HK-2 (cell line): Measurements from ENCODE around the gene VAMP2.

ENCODE experiments used
- DNase-seq: peaks from one replicate; pipeline ENCODE4 v3.0.0-alpha.2; 2018; ENCODE audit not compliant: unreplicated experiment

The VAMP2 gene

GRCh38 chr17:8143581-8144400, 19.0 kb downstream of the VAMP2 start:
- no peak for DNase-seq

DNA sequence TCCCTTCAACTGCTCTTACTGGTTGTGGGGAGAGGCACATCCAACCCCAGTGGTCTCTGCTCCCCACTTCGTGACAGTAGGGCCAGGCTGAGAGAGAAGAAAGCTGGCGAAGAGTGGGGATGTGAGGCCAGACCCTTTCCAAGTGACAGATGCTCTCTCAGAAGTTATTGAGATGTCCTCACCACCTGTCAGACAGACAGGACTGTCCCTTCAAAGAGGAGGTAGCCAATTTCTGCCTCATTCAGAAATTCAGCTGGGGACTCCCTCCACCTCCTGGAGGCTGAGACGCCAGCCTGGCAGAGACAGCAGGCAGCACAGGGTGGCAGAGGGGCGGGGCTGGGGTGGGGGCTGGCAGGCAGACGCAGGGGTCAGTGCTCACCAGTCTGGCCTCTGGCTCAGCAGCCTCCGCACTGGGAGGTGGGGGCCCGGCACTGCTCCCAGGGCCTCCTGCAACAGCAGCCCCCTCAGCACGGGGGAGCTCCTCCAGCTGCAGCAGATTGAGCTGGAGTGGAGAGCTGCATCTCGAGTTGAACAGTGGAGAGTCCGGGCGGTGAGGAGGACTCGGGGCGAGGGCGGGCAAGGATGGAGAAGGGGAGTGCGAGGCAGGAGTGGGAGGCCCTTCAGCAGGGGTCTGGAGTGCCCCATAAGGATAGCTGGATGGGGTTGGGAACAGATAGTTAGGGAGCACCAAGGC, 19.7 kb downstream of the VAMP2 start:
- DNase-seq: no peak

- DNase-seq: no peak
Measured at GRCh38 chr17:8142158-8142886, 20.4 kb downstream of the VAMP2 start.

DNA sequence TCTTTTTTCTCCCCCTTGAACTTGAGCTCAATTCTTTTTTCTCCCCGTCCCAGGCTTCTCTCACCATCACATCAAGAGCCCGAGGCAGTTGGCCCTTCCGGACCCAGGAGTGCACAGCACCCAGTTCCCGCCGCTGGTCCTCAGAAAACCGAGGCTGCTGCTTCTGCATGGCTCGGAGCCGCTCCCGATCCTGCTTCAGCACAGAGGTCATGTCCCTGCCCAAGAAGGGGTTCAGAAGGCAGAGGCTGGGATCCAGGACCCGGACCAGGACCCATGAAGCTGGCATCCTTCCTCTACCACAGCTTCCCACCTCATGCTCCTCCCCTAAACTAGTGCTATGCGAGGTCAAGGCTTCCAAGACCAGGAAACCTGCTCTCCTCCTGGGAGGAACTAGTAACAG, 21.0 kb downstream of the VAMP2 start:
- no peak for DNase-seq

- DNase-seq: no peak
Measured at GRCh38 chr17:8141045-8141444, 21.7 kb downstream of the VAMP2 start.

DNA sequence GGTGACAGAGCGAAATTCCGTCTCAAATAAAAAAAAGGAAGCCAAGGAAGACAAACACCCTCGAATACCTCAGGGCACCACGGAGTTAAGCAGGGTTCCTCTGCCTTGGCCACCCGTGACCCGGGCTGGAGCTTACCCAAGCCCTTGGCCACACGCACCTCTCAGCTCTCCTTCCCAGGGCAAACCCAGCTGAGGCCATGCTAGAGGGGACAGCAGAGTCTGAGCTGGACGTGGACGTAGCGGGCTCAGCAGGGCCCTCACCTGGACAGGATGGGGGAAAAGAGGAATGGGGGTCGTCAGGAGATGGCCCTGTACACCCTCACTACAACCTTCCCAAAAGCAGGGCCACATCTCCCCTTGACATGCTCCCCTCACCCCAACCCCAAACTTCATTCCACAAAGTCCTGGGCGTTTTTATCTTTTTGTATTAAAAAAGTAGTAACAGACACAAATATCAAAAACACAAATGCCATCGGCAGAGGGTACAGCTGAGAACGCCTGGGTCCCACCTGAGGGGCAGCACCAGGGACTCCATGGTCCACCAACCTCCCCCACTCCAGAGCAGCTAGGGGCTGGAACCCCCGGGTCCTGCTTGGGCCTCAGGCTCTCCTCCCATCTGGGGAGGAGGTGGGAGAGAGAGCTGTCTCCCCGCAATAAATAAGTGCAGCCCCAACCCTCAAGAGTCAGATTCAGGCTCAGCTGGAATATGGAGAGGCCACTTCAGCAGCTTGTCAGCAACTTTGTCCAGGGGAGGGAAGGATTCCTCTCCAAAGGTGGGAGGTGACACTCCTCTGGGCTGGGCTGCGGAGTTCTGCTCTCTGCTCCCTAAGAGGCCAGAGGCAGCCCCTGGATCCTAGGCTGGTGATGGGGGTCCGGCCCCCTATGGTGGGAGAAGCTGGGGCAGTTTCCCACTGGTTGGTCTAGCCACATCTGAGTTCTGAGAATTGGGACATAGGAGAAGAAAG, 22.4 kb downstream of the VAMP2 start:
- DNase-seq: no peak

DNA sequence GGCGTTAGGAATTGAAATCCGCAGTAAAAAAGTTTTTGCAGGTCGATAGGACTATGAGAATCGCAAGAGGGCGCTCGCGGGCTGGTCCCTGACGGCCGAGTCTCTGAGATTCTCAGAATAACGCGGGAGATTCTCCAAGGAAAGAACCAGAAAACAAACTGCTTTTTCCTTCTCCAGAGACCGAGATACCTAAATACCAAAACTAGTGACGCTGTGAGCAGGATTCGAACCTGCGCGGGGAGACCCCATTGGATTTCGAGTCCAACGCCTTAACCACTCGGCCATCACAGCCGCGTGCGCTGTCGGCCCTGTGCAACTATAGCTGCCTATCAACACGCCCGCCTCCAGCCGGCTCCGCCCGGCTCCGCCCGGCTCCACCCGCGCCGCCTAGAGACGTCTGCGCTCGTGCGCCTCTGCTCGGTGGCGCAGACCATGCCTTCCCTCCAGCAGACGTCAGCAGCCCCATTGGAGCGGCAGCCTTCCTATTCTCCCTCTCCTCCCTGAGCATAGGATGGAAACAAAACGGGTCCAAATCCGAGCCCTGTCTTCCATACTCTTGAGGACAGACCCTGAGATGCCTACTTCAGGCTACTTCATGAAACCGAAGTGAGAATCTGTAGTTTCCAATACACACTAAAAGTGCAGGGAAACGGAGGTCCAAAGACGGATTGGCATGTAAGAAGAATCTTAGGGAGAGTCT, 23.9 kb downstream of the VAMP2 start:
- DNase-seq: peak; percentile 100

DNA sequence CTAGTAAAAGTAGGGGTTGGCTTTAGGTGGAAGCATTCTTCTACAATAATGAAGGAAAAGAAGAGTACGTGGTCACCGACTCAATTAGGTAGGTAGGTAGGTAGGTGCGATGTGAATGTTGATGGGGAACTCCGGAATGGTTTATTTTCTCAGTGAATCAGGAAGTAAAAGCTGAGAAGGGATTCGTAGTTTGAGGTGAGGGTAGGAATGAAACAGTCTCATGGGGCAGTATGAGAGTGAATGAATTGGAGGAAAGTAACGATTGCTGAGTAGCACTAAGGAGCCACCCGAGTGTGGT, 24.4 kb downstream of the VAMP2 start:
- no peak for DNase-seq

GRCh38 chr17:8137645-8138373, 24.9 kb downstream of the VAMP2 start:
- DNase-seq: peak; percentile 20

GRCh38 chr17:8133941-8134340, 28.8 kb downstream of the VAMP2 start:
- no peak for DNase-seq

- no peak for DNase-seq
Measured at GRCh38 chr17:8133399-8133798, 29.3 kb downstream of the VAMP2 start.

DNA sequence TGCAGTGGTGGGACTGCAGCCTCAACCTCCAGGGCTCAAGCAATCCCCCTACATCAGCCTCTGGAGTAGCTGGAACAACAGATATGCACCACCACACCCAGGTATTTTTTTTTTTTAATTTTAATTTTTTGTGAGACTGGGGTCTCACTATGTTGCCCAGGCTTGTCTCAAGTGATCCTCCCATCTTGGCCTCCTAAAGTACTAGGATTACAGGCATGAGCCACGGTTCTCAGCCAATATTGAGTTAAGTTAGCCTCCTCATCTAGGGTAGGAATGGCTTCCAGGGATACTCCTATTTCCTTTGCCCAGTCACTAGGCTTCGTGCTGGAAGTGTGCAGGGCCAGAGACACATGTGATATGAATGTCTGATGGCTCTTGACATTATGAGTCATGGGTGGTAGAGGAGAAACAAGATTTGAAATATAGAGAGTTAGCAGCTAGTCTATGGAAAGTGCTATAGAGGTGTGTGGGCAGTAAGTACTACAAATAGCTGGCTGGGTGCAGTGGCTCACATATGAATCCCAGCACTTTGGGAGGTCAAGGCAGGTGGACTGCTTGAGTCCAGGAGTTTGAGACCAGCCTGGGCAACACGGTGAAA, 30.8 kb downstream of the VAMP2 start:
- peak; percentile 32 for DNase-seq

DNA sequence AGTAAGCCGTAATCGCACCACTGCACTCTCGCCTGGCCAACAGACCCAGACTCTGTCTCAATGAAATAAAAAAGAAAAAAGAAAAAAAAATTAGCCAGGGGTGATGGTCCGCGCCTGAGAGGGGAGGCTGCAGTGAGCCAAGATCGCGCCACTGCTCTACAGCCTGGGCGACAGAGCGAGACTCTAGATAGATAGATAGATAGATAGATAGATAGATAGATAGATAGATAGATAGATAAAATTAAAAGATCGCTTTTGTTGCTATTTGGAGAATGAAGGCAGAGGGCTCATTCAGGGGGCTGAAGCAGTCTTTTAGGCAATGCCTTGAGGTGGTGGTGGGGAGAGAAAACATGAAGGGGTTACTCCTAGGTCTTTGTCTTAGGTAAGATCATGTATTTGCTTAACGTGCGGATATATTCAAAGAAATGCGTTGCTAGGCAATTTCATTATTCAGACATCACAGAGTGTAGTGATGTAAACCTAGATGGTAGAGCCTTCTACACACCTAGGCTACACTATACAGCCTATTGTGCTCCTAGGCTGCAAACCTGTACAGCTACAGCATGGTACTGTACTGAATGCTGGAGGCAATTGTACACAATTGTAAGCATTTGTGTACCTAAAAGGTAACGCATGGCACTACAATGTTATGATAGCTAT, 34.5 kb downstream of the VAMP2 start:
- no peak for DNase-seq

DNA sequence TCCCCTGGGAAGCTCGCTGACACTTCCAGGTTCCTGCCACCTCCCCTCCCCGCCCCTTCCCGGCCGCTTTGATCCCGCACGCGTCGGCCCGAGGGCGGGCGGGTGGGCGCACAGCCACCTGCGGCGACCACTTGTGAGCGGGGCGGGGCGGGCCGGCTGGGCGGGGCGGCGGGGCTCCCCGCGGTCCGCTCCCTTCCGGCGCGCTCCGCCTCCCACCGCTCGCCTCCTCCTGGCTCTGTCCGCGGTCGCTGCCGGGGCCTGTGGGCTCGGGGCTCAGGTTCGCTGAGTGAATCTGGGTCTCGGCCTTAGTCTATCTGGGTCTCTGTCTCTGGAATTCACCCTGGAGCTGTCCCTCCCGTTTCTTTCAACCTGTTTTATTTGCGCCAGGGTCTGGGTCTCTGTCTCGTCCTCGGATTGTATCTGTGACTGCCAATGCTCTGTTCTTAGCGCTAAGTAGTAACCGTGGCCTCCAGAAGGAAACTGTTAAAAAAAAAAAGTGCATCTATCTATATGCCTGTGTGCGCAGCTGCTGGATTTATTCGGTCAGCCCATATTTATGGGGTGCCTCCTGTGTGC, 36.2 kb downstream of the VAMP2 start:
- DNase-seq: peak; percentile 54

DNA sequence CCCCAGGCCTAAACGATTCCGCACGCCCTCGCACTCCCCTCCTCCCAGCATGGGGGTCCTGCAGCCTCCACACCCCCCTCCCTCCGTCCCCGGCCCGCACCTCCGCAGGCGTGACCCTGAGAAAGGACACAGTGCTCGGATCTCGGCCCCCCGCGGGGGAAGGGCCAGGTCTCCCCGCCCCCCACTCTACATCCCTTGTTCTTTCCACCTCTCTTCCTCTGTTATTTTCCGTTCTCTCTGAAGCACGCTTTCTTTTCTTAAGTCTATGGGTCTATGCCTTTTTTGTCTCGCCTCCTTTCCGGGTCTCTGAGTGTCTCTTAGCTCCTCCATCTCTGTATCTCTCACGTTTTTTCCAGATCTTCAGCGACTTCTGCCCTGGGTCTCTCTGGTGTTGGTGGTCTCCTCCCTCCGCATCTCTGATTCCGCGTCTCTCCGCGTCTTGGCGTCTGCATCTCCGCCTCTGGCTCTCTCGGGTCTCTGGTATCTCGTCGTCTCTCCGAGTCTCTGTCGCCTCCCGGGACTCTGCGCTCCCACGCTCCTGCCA, 36.7 kb downstream of the VAMP2 start:
- peak; percentile 50 for DNase-seq

DNA sequence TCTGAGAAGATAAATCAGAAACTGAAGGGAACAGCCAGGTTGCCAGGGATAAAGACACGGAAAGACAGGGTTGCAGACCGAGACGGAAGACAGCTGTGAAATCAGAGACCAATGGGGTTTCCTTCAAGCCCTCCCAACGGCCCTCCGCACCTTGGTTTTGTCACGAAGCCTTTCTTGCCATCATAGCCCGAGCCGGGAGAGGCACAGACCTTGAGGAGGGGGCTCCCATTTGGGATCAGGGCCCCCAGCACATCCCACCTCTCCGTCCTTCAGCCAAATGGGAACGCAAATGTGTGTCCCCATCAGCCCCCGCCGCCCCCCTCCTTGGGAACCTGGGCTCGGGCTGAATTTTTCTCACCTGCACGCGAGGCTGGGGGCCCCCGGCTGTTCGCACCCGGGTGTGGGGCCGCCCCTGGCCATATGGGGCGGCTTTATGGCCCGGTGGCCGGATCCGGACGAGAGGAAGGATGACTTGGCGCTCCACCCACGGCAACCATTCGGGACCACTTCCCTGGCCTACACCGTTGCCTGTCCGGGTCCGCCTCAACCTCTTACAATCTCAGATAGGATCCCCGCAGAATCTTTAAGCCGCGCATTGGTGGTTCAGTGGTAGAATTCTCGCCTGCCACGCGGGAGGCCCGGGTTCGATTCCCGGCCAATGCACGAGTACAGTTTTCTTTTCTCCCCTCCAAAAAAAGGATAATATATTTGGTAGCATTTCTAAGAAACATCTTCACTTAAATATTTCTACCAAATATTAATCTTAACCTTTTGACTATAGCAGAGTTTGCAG, 37.4 kb downstream of the VAMP2 start:
- peak; percentile 94 for DNase-seq

- peak; percentile 32 for DNase-seq
Measured at GRCh38 chr17:8124350-8125153, 38.2 kb downstream of the VAMP2 start.
